Keratinocyte (primary cell): Measurements from ENCODE around the gene DTYMK. TPM values are rescaled to one million over a fixed set of nuclear protein-coding genes. Genes with fewer than 3 reads are reported as not detected.

Experiments used
- DNase-seq: peaks from one replicate; pipeline ENCODE4 v3.0.0-alpha.2; 2011; ENCODE audit warnings: low read depth, missing footprints, low spot score
- FAIRE-seq: peaks from 2 replicates; lab custom pipeline; 2011; peaks lifted over from hg19 to GRCh38; lab: Jason Lieb, UNC
- H2AFZ ChIP-seq: 2 replicates; pipeline ENCODE4 v1.6.0; 2012; ENCODE audit warnings: low read length, control low read depth, inconsistent platforms; ENCODE audit not compliant: control insufficient read depth
- H3K27ac ChIP-seq: 2 replicates; pipeline ENCODE4 v1.5.1; 2011; ENCODE audit warnings: low read length; ENCODE audit not compliant: control insufficient read depth, insufficient read depth
- H3K27me3 ChIP-seq: 3 replicates; pipeline ENCODE4 v1.6.0; 2011; ENCODE audit warnings: low read length; ENCODE audit not compliant: control insufficient read depth, insufficient read depth; ENCODE audit errors: extremely low read depth
- H3K36me3 ChIP-seq, 2 experiments: 2 replicates in 1 of 2; 3 replicates in 1 of 2; pipeline ENCODE4 v1.5.1; 2011; ENCODE audit warnings: low read length in 2 of 2, mild to moderate bottlenecking in 1 of 2; ENCODE audit not compliant: control insufficient read depth in 2 of 2, insufficient read depth in 2 of 2; ENCODE audit errors: extremely low read depth in 1 of 2
- H3K4me1 ChIP-seq: 3 replicates; pipeline ENCODE4 v1.5.1; 2011; ENCODE audit warnings: low read length; ENCODE audit not compliant: control insufficient read depth, insufficient read depth; ENCODE audit errors: extremely low read depth
- H3K4me2 ChIP-seq: 3 replicates; pipeline ENCODE4 v1.6.0; 2011; ENCODE audit warnings: low read depth, low read length; ENCODE audit not compliant: control insufficient read depth, insufficient read depth; ENCODE audit errors: extremely low read depth
- H3K4me3 ChIP-seq, 3 experiments: fragments of 200-600 bp in 1 of 3; sonication (generic) in 1 of 3; 2 replicates in 2 of 3; 3 replicates in 1 of 3; pipeline ENCODE4 v1.5.1; 2011 to 2016; ENCODE audit warnings: low read length in 3 of 3, mild to moderate bottlenecking in 3 of 3, control low read depth in 2 of 3, inconsistent platforms in 1 of 3, low read depth in 1 of 3, mixed read lengths in 1 of 3, mixed run types in 1 of 3, moderate library complexity in 1 of 3; ENCODE audit not compliant: control insufficient read depth in 2 of 3, insufficient read depth in 2 of 3; ENCODE audit errors: extremely low read depth in 1 of 3
- H3K79me2 ChIP-seq: 2 replicates; pipeline ENCODE4 v1.6.0; 2012; ENCODE audit warnings: low read length; ENCODE audit not compliant: control insufficient read depth, insufficient read depth
- H3K9ac ChIP-seq: 3 replicates; pipeline ENCODE4 v1.6.0; 2011; ENCODE audit warnings: low read length; ENCODE audit not compliant: control insufficient read depth, insufficient read depth; ENCODE audit errors: extremely low read depth
- H3K9me1 ChIP-seq: 3 replicates; pipeline ENCODE4 v1.6.0; 2011; ENCODE audit warnings: low read length; ENCODE audit not compliant: control insufficient read depth, insufficient read depth; ENCODE audit errors: extremely low read depth
- H3K9me3 ChIP-seq: 2 replicates; pipeline ENCODE4 v1.5.1; 2012; ENCODE audit warnings: low read depth, low read length; ENCODE audit not compliant: control insufficient read depth
- H4K20me1 ChIP-seq: 3 replicates; pipeline ENCODE4 v1.6.0; 2011; ENCODE audit warnings: low read length; ENCODE audit not compliant: control insufficient read depth, insufficient read depth; ENCODE audit errors: extremely low read depth
- CTCF ChIP-seq, 3 experiments: IDR thresholded peaks in 1 of 3; conservative IDR thresholded peaks in 1 of 3; optimal IDR thresholded peaks in 1 of 3; 2 replicates in 2 of 3; 3 replicates in 1 of 3; pipeline versions ENCODE3 to v1.5.1; 2011; ENCODE audit warnings: low read length in 3 of 3, mild to moderate bottlenecking in 3 of 3, moderate library complexity in 2 of 3, control low read depth in 1 of 3, inconsistent platforms in 1 of 3; ENCODE audit not compliant: insufficient read depth in 2 of 3; ENCODE audit errors: extremely low read depth in 1 of 3
- EZH2 ChIP-seq: IDR thresholded peaks from one replicate; pipeline ENCODE4 v1.6.1; 2012; ENCODE audit warnings: inconsistent platforms, mild to moderate bottlenecking, low read length, moderate library complexity
- dilution Hi-C: fragments of 300-500 bp; cut with MboI; formaldehyde crosslinking; loops from one replicate; pipeline ENCODE4 v1.7.0; 2020; ENCODE audit warnings: low sequenced_read_pairs; ENCODE audit not compliant: extremely low pct_ligation_motif_present
- polyA plus RNA-seq, 5 experiments: library from polyadenylated mRNA; depleted of rRNA in 3 of 5; stranded (reverse) in 3 of 5; stranded (forward) in 1 of 5; unstranded in 1 of 5; fragments of >200 nt; gene quantifications; 1 replicate in 1 of 5; 2 replicates in 3 of 5; 3 replicates in 1 of 5; pipeline versions ENCODE4 v1.2.1 to v1.2.3, GENCODE V29; 2011 to 2012; ENCODE audit warnings: missing spikeins in 2 of 5, low read depth in 1 of 5, low replicate concordance in 1 of 5

DTYMK gene
- polyA plus RNA-seq, 1 donor (not counting 4 experiments of a cell fraction or from before 2014, with no cell fraction given), result 31.6 TPM

DNA sequence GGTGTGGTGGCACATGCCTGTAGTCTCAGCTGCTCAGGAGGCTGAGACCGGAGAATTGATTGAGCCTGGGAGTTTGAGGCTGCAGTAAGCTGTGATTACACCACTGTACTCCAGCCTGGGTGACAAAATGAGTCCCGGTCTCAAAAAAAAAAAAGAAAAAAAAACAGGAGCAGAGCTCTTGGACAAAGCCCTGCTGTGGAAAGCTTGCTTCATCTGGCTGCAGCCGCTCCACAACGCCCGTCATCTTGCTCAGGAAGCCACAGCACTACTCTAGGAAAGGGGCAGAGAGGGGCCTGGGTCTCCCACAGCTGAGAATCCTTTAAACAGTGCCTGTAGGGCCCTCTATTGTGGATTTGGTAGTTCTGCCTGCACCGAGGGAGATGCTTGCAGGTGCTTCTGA, 38.2 kb downstream of the DTYMK start:
- H3K27ac ChIP-seq, result no peak overlapping the region
- peaks cover 20% of the 10 kb centered on the region for H4K20me1 ChIP-seq
- H3K9me3 ChIP-seq, result no peaks in the 10 kb centered on the region
- no peak overlapping the region for H3K4me2 ChIP-seq
- no peaks in the 10 kb centered on the region for H3K27me3 ChIP-seq
- H2AFZ ChIP-seq, result no peak overlapping the region
- no peak overlapping the region for H3K4me3 ChIP-seq
- no peak for TF ChIP-seq EZH2
- no peak for TF ChIP-seq CTCF (optimal IDR thresholded peaks at IDR 0.05 in 1 of 3, IDR thresholded peaks at IDR 0.05 in 1 of 3, conservative IDR thresholded peaks at IDR 0.05 in 1 of 3; ENCODE audit: extremely low read depth in 1 of 3, insufficient read depth in 2 of 3, low read length in 3 of 3)
- no peaks in the 10 kb centered on the region for H3K4me1 ChIP-seq
- no peak for FAIRE-seq
- no peak overlapping the region for H3K9ac ChIP-seq
- H3K9me1 ChIP-seq, result no peaks in the 10 kb centered on the region
- H3K79me2 ChIP-seq, result peaks cover 71% of the 10 kb centered on the region
- H3K36me3 ChIP-seq, result peaks cover 15 to 29% of the 10 kb centered on the region in 2 experiments
- dilution Hi-C loops, result no loop called here
- no peak for DNase-seq

GRCh38 chr2:241645915-241646645, 40.5 kb downstream of the DTYMK start:
- Histone ChIP-seq H3K9me3 (no peaks in the 10 kb centered on the region), H3K9ac (no peak overlapping the region), H3K27ac (no peak overlapping the region), H2AFZ (no peak overlapping the region), H3K27me3 (no peaks in the 10 kb centered on the region), H3K36me3 (peaks cover 4 to 10% of the 10 kb centered on the region in 2 experiments), H3K4me1 (no peaks in the 10 kb centered on the region), H3K4me2 (no peak overlapping the region), H4K20me1 (peaks cover 20% of the 10 kb centered on the region), H3K4me3 (no peak overlapping the region), H3K79me2 (peaks cover 80% of the 10 kb centered on the region), H3K9me1 (no peaks in the 10 kb centered on the region)
- TF ChIP-seq EZH2, result no peak
- TF ChIP-seq CTCF (optimal IDR thresholded peaks at IDR 0.05 in 1 of 3, IDR thresholded peaks at IDR 0.05 in 1 of 3, conservative IDR thresholded peaks at IDR 0.05 in 1 of 3; ENCODE audit: extremely low read depth in 1 of 3, insufficient read depth in 2 of 3, low read length in 3 of 3), result no peak
- FAIRE-seq (no peak), DNase-seq (no peak)
- dilution Hi-C loops, result no loop called here
